Right kidney (tissue), 1 donor: ENCODE data around the gene MVB12A.

ENCODE experiments used
- DNase-seq: peaks from one replicate; pipeline ENCODE4 v3.0.0-alpha.2; 2016

MVB12A gene

DNA sequence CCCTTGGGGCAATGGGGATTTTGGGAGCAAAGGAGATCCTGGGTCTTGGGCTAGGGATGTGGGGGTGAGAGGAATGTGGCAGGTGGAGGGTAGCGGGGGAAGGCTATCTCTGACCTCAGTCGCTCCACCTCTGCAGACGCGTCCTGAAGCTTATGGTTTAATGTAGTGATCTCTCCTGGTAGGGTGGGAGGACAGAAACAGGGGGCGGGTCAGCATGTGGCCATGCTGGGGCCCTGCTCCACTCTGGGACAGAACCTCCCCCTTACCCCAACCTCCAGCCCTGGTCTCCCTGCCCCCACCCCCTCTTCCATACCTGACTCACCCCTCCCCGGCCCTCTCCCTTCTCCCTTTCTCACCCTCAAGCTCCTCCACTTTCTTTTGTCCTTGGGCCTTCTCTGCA, 15.8 kb upstream of the MVB12A start:
- DNase-seq = peak; percentile 37

DNA sequence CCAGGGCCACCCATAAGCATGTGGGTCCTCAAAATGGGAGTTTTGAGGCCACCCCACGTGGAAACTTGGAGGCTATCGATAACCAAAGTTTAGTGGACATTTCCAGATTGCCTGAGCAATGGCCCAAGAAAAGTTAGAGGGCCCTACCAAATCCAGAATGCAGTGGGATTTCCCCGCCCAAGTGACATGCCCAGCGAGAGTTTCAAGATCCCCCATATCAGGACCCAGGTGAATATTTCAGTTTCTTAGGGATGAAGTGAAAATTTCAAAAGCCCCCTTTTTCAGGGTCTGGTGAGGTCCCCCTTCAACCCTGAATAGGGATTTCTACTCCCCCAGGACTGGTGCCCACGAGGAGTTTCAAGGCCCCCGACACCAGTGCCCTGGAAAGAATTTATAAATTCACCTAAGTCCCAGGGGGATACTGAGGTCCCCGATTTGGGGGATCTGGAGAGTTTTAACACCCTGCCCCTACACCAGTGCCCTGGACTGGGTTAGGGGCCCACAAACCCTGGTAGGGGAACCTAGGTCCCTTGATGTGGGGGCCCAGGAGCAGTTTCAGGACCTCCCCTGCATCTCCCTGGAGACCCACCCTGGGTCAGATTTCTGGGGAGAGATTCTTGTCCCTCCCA, 15.1 kb upstream of the MVB12A start:
- no peak for DNase-seq

DNA sequence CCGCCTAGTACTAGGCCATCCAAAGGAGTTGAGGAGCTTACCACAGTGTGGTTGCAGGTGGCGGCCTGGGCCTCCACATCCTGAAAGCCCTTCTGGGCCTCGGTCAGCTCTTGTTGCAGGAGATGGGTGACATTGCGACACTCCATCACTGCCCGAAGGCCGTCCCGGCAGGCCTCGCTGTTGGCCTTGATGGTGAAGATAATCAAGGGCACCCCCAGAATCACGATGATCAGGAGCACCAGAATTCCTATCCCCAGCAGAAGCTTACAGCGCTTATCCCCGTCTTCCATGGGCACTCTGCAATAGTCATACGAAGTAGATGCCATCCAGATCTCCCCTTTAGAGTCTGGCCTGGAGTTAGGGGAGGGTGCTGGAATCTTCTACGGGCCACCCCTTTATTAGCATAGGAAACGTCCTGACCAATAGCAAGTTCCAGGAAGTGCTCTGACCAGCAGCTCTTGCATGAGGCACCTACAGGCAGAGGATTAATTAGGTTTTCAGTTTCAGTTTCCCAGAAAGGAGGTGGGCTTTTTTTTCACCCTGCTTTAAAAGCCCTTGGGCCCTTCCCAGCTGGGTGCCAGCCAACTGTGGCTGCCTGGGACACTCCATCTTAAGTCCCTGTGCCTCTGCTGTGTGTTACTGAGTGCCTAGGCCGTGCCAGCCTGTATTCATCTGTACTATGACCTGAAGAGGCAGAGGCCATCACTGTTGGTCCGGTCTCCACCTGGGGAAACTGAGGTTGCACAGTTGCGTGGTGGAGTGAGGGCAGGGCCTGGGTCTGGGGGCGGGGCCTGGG, 14.4 kb upstream of the MVB12A start, which contains the start of gene BST2:
TSS of gene BST2 (minus strand) at position 381 of the 796 bp plus-strand sequence. CDS start at position 326, 55 bp downstream.
- no peak for DNase-seq

DNA sequence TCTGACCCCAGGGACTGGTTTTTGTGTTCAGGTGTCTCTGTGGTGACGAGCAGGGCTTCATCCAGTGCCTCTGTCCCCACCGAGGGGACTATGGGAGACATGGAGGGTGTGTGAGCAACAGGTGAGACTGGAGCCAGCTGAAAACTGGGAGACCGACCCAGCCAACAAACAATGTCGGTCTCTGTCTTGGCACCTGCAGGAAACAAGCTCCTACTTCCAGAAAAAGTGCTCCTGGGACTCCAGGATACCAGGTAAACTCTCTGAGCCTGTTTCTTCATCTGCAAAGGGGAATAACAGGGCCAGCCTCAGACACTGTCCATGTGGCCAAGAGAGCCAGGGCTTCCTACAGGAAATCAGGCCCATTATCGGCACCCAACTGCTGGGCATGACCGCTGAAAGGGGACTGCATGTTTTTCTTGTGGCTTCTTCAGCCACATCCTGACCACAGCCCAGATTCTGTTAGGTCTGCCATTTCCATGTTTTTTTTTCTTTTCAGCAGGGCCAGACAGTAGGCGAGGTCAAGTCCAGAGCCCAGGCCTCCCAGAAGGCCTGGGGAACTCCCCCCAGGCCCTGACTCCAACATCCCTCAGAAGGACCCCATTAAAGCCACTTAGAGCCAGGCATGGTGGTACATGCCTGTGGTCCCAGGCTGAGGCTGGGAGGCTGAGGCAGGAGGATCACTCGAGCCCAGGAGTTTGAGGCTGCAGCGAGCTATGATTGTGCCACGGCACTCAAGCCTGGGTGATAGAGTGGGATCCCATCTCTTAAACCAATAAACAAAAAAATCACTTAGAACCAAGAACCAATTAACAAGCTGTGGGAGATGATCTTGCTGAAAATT, 13.6 kb upstream of the MVB12A start:
- no peak for DNase-seq

DNA sequence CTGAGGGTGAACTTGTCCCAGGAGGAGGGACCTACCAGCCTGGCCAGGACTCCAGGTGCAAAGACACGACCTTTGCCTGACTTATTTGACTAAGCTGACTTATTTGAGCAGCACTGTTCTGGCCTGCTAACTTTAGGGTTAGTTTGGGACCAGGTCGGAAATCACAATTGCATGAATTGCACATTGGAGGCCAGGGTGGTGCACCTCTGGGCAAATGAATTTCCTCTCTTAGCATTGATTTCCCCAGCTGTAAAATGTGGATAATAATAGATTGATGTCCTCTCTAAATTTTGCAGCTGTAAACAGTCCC, 13.0 kb upstream of the MVB12A start:
- no peak for DNase-seq

DNA sequence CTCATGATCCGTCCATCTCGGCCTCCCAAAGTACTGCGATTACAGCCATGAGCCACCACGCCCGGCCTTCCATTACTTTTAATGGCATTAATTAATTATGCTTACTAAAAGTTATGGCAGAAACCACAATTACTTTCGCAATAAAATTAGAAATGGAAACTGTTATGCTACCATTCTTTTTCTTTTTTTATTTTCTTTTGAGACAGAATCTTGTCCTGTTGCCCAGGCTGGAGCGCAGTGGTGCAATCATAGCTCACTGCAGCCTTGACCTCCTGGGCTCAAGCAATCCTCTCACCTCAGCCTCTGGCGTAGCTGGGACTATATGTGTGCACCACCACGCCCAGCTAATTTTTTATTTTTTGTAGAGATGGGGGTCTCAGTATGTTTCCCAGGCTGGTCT, 9.9 kb upstream of the MVB12A start:
- no peak for DNase-seq

DNA sequence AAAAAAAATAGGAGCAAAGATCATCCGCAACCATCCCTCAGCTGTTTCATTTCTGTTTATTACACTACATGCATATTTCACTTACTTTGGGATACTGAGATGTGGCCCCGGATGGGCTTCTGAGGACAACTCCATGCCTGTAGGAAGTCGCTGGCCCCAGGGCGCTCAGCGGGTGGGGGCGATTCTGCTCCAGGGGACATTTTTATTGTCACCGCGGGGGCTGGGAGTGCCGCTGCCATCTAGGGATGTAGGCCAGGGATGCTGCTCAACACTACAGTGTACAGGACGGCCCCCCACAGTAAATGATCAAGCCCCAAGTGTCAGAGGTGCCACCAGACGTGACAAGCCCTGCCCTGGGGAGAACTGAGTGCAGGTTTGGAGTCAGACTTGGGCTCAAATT, 8.0 kb upstream of the MVB12A start:
- DNase-seq = no peak

DNA sequence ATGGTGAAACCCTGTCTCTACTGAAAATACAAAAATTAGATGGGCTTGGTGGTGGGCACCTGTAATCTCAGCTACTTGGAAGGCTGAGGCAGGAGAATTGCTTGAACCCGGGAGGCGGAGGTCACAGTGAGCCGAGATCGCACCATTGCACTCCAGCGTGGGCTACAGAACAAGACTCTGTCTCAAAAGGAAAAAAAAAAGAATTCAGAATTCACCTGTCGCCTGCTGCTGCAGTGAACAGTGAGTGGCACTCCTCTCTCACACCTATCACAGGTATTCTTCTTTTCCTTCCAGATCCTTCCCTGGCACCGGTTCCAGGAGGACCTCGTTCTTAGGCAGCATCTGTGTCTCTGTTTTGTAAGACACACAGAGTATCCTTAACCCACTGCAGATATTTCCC, 5.8 kb upstream of the MVB12A start:
- DNase-seq = no peak

DNA sequence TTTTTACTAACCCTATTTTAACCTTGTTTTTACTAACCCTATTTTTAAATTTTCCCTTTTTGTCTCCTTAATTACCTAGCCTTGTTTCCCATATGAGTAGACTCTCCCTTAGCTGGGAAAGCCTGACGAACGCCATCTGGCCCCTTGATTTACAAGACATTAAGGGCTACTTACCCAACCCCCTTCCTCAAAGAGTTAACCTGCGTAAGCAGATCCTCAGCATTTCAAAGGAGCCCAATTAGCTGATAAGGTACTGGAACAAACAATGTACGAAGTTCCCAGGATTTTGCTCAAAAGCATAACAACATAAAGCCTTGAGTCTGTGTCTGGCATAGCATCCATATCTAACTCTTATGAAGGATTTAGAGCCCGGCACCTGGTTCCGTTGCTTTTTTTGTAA, 4.7 kb upstream of the MVB12A start:
- DNase-seq = no peak

DNA sequence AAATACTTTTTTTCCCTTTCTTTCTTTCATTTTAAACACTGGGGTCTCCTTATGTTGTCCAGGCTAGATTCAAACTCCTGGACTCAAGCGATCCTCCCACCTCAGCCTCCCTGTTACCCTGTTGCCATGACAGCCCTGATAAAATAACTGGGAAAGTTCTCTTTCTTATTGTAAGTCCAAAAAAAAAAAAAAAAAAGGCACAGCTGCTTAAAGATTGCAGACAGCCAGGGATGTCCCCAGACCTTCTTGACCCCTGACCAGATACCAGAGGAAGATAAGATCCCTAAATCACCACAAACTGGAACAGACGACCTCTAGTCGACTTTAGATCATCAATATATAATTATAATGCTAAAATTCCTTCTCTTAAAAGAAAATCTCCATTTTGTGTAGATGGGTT, 1.1 kb upstream of the MVB12A start:
- no peak for DNase-seq

DNA sequence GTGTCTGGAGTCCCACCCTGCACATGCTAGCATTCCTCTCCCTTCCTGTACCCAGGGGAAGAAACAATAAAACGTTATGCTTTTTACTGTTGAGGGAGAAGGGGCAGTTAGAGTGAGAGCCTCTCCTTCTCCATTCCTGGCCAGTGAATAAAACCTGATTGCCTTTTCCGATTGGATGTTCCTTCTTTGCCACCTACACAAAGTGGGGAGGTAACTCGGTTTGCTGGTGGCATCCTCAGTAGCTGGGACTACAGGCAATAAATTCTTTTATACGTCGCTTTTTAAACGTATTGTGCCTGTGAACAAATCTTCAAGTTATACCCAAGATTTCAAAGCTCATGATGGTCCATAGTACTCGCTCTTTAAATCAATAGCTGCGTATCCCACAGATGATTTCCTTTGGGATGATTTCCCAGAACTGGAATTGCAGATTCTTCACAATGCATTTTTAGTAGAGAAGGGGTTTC, 660 bp upstream of the MVB12A start:
- DNase-seq = no peak

DNA sequence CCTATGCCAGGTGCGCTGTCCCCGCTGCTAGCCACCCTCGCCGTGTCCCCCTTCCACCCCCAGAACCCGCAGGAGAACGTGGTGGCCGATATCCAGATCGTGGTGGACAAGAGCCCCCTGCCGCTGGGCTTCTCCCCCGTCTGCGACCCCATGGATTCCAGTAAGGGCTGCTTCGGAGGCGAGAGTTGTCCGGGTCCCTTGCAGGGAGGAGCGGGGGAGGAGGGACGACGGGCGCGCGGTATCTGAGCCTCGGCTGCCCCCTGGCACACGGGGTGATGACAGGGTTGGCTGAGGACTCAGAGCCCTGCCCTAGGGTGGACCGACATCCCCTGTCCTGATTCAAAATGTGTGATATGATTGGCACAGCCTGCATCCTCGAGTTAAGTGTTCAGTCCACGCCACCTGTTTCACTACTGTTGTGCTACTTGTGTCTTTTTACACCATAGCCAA, 653 bp downstream of the MVB12A start:
- DNase-seq = peak; percentile 78

DNA sequence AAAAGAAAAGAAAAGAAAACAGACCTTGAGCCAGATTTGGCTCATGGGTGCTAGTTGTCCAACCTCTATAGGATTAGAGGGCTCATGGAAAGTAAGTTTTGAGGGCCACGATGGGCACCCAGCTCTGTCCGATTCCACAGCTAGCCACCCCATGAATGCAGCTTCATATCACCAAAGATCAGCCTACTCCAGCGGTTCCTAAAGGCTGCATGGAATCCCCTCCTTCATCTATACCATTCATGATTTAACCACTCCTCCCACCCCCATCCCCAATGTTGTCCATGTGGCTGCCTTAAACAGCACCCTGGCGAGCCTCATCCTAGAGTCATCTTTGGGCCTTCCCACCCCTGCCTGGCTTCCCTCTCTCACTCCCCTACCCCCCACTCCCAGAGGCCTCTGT, 2.1 kb downstream of the MVB12A start:
- no peak for DNase-seq

DNA sequence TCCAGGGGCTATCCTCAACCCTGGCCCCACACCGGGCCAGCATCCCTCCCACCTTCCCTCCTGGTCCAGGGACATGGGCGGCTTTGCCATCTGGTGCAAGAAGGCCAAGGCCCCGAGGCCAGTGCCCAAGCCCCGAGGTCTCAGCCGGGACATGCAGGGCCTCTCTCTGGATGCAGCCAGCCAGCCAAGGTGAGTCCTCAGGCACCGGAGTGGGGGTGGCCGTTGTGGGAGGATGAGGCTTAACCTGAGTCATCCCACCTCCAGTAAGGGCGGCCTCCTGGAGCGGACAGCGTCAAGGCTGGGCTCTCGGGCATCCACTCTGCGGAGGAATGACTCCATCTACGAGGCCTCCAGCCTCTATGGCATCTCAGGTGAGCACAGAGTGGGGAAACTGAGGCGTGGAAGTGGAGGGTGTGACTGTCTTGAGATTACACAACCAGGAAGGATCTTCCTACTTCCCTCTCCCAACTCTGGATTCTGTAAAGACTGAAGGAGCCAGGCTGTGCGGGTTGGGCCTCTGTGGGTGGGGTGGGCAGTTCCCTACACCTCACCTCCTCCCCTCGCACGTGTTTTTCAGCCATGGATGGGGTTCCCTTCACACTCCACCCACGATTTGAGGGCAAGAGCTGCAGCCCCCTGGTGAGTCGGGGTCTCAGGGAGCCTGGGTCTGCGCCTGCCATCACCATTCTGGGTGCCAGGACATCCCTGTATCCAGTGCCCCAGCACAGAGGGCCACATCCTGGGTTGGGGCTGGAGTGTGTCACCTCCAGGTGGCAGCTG, 3.8 kb downstream of the MVB12A start:
- no peak for DNase-seq

DNA sequence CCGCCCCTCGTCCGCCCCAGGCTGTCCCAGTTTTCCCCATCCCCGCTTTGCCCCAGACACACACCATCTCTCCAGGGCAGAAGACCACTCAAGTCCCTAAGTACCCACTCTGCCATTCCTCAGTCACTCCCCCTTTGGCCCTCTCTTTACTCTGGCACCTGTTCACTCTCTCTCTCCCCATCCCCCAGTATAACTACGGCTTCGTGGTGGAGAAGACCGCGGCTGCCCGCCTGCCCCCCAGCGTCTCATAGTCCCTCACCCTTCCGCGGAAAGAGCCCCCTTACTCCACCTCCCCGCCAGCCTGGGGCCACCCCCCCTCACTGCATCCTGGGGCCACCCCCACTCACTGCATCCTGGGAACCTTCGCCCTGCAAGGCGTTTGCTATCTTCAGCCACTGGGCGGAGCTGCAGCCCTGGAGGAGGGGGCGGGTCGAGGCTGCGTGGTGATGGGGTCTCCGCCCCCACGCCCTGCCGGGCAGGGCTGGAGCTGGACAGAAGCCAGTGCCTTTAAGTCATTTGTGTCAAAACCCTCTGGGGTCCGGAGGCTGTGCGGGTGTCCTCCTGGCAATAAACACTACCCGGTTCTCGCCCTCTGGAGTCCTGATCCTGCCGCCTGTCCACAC, 5.0 kb downstream of the MVB12A start:
- DNase-seq = peak; percentile 62

DNA sequence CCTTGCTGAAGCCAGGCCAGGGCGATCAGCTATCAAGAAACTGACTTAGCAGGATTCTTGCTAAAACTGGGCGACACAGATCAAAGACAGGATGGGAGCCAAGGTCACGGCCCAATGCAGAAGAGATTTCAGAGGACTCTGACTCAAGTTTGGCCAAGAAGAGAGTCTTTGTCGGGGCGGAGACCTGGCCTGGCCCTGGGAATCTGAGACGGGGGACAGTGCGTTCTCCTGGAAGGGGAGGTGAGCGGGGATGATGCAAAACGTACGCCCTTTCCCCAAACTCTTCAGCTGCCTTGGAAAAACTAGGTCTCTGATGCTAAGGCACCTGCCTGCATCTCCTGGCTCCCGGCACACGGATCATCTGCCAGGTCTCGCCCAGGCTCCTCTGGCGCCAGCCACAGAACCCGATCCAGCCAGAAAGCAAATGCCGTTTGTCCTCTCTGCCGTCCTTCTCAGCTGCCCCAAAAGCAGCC, 9.8 kb downstream of the MVB12A start:
- DNase-seq = peak; percentile 45

DNA sequence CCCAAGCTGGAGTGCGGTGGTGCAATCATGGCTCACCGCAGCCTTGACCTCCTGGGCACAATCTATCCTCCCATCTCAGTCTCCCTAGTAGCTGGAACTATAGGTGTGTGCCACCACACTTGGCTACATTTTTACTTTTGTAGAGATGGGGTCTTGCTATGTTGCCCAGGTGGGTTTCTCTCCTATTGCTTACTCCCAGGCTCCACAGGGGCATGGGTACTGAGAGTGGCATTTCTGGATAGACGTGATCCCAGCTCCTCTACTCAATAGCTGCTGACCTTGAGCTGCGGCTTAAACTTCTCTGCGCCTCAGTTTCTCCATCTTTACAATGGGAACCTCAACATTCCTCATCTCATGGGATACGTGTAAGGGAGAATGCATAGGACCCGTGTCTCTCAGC, 11.6 kb downstream of the MVB12A start:
- no peak for DNase-seq

DNA sequence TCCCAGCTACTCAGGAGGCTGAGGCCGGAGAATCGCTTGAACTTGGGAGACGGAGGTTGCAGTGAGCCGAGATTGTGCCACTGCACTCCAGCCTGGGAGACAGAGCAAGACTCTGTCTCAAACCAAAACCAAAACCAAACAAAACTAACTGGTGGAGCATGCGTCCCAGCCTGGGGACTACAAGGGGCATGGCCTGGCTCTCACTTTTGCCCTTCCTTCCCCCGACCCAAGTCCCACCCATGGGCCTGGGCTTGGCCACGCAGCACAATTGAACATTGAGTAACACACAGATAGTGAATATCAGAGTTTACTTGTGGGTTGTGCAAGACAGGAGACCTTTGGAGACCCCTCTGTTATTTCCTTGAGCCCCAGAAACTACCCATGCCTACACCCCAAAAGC, 15.4 kb downstream of the MVB12A start:
- no peak for DNase-seq

DNA sequence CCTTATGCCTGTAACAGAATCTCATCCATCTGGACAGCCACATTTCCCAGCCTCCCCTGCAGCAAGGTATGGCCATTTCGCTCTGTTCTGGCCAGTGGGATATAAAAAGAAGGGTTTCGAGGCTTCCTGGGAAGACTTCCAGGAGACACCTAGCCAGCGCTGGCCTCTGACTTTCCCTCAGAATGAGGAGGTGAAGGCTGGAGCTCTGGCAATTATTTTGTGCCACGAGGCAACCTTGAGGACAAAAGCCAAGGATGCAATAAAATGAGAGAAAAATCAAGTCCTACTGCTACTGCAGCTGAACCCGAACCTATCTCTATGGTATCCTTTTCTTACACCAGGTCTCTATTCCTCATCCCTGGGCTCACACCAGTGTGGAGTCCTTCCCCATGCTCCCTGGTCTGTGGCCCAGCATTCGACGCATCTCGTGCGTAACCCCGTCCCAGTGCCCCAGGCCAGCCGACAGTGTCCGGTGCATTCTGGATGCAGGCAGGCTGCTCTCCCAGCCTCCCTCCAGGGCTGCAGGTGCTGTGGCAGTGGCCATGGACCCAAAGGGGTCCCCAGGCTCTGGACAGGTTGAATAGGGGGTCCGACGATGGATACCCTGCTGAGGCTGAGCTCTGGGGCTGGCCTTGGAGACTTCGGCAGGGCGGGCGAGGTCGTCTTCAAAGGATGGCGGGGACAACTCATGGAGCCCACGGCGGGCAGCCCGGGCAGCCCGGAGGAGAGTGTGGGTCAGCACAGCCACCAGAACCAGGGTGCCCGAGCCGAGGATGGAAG, 16.4 kb downstream of the MVB12A start:
- no peak for DNase-seq

DNA sequence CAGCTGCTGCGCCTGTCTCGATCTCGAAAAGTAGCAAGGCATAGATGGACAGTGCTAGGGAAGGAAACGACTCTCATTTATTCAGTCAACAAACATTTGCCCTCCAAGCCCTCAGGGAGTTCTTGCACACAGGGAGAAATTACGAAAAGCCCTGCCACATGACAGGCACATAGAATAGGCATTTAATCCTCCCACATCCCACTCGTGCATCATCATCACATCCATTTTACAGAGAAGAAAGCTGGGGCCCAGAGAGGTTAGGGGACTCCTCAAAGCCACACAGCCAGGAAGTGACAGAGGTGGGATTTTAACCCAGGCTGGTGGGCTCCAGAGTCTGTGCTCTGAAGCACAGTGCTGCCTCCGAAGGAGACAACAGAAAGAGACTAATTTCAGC, 17.0 kb downstream of the MVB12A start:
- DNase-seq = no peak
